ENCODE measurements around the gene CTSD.

The CTSD gene

DNA sequence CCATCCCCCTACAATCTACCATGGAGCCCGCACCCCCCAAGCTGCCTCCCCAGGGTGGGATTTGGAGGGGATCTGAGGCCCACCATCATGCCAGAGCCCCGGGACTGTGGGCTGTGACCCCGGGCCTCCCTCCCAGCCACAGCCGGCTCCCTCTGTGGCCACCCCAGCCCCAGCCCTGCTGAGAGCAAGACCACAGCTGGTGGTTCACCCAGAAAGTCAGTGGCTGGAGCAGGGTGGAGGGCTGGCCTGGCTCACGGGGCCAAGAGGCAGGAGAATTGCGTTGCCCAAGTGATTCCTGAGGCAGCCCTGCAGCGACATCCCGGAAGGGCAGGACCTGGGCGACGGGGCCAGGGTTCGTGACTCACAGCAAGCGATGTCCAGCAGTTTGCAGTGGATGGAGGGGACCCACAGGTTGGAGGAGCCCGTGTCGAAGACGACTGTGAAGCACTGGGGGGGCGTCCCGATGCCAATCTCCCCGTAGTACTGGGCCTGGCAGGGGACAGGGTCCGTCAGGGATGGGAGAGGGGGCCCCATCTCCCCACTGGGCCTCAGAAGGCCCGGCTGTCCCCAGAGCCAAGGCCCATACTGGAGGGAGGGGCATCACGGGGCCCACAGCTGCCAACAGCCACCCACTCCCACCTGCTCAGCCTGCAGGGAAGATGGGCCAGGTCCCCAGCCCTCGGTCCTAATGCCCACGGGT, 4.4 kb downstream of the CTSD start:
- CTCF ChIA-PET, result no interaction called here
- Mint-ChIP-seq H3K27me3 (no peaks in the 10 kb centered on the region), H3K4me3 (peak overlapping the region; percentile 69), H3K27ac (peak overlapping the region; percentile 92), H3K36me3 (peaks cover 44% of the 10 kb centered on the region), H3K9me3 (no peaks in the 10 kb centered on the region), H3K4me1 (peaks cover 73% of the 10 kb centered on the region)
- no peak for DNase-seq

DNA sequence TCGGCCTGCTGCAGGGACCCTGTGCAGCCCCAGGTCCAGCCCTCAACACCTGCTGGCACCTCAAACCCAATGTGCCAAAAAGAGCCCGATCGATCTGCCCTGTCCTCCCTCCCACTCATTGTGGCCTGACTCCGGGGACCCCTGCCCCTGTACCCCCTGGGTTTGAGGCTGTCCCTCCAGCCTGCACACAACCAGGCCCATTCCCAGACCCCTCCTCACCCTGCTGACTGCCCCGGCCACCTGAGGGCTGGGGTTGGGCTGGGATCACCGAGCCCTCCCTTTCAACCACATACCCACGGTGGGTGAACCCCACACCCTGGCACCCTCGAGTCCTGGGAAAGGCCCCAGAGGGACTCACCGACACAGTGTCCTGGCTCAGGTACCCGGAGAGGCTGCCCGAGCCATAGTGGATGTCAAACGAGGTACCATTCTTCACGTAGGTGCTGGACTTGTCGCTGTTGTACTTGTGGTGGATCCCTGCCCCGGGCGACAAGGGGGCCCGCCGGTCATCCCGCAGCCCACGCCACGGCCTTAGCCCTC, 5.0 kb downstream of the CTSD start:
- CTCF ChIA-PET, result interaction anchor here (1.2 to 1.7 kb wide), 2 partner anchors 11 to 74 kb away, joined by 4 to 5 read pairs; no protein-coding TSS in a partner anchor
- peaks cover 46% of the 10 kb centered on the region for H3K36me3 Mint-ChIP-seq
- no peak for DNase-seq
- peaks cover 73% of the 10 kb centered on the region for H3K4me1 Mint-ChIP-seq
- H3K27ac Mint-ChIP-seq, result peak overlapping the region; percentile 92
- no peaks in the 10 kb centered on the region for H3K27me3 Mint-ChIP-seq
- no peaks in the 10 kb centered on the region for H3K9me3 Mint-ChIP-seq
- H3K4me3 Mint-ChIP-seq, result peak overlapping the region; percentile 69

DNA sequence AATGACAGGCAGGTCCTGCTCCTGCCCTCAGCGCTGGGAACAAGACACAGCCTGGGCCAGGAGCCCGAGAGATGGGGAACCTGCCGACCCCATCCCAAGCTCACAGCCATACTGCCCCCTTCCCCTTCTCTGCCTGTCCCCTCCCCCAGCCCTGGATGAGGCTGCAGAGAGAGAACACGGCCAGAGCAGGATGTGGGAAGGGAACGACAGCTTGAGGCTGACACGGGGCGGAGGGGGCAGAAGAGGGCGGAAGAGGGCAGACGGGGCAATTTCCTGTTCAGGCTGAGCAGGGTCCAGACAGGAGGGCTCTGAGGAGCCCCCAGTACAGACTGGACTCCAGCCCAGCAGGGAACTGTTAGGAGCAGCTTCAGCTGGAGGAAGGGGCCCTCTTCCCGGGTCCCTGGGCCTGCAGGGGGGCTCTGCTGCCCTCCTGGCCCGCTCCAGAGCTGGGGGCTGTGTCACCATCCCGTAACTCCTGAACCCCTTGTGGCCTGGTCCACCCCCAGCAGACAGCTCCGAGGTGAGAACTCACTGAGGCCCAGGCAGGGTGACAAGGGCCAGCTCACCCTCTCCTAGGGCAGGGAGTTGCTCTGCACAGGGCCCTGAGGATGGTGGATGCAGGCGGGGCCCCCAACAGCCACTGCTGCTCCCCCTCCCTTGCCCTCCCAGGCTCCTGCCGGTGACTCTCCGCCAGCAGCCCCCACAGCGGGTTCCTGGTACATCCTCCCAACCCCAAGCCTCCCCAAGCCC, 5.7 kb downstream of the CTSD start:
- CTCF ChIA-PET, result interaction anchor here (1.0 to 1.7 kb wide), 5 partner anchors 11 to 74 kb away, joined by 3 to 5 read pairs (median 4); no protein-coding TSS in a partner anchor
- peak; percentile 80 for DNase-seq
- peaks cover 50% of the 10 kb centered on the region for H3K36me3 Mint-ChIP-seq
- no peaks in the 10 kb centered on the region for H3K9me3 Mint-ChIP-seq
- peak overlapping the region; percentile 69 for H3K4me3 Mint-ChIP-seq
- H3K27ac Mint-ChIP-seq, result peak overlapping the region; percentile 92
- H3K27me3 Mint-ChIP-seq, result no peaks in the 10 kb centered on the region
- H3K4me1 Mint-ChIP-seq, result peaks cover 77% of the 10 kb centered on the region

DNA sequence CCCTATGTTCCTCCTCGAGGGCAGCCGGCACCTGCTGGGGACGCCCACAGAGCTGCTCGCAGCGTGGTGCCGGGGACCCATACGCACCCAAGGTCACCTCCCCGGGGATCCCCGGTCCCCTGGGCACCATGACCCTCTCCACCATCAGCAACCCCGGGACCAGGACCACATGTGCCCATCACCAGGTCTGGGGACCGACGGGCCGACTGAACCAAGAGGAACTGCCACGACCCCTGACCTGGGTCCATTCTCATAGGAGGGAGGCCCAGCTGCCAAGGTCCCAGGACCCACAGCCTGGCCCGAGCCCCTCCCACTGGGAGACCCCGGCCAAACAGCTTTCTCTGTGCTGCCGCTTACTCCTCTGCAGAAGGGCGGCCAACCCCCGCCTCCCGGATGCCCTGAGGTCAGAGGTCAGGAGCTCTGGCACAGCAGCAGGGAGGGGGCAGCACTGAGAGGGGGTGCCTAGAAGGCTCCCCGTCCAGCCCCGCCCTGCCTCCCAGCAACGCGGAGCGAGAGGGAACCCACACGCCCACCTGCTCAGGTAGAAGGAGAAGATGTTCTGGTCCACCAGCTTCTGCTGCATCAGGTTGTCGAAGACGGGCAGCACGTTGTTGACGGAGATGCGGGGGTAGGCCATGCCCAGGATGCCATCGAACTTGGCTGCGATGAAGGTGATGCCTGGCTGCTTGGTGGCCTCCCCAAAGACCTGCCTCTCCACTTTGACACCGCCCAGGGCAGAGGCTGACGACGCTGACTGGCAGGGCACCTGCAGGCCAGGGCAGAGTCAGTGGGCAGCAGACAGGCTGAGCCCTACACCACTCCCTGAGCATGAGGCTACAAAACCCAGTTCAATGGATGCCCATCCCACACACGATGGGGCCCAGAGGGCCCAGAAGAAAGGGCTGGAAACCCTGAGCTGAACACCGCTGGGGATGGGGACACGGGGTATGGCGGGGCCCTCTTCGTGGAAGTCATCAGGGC, 6.6 kb downstream of the CTSD start:
- Mint-ChIP-seq H3K9me3 (no peaks in the 10 kb centered on the region), H3K4me3 (peak overlapping the region; percentile 69), H3K27ac (peak overlapping the region; percentile 92), H3K4me1 (peaks cover 70% of the 10 kb centered on the region), H3K27me3 (no peaks in the 10 kb centered on the region), H3K36me3 (peaks cover 49% of the 10 kb centered on the region)
- DNase-seq, result no peak
- CTCF ChIA-PET, result interaction anchor here (1.0 to 1.7 kb wide), 5 partner anchors 10 to 75 kb away, joined by 3 to 5 read pairs (median 4); no protein-coding TSS in a partner anchor

DNA sequence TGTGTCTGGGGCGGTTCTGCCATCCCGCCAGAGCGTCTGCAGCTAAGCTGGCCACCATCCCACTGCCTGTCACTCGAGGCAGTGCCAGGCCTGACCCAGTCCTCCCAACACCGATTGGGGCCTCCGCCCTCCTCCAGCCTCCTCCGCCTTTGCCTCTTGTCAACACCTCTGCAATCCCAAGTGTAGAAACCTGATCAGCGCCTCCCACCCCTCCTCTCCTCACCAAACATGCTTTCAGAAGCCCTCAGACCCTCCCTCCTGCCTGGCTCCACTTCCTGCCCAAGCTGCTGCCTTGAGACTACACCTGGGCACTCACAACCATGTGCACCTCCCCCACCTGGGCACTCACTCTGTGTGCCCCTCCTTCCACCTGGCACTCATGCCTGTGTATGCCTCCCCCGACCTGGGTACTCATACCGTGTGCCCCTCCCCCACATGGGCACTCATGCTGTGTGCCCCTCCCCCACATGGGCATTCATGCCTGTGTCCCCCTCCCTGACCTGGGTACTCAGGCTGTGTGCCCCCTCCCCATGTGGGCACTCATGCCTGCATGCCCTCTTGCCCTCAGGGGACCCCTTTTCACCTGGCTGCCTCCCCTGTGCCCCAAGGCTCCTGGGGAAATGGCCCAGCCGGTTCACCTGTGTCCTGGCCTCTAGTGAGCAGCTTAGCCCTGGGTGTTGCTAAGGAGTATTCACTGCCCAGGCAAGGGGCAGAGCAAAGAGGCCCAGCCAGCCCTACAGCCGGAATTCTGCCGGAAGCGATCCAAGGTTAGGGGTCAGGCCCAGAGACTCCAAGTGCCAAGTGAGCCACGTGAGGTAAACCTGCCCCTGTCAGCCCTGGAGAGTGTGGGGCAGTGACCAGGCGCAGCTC, 7.8 kb downstream of the CTSD start:
- CTCF ChIA-PET, result no interaction called here
- Mint-ChIP-seq H3K9me3 (no peaks in the 10 kb centered on the region), H3K27me3 (peaks cover 7% of the 10 kb centered on the region), H3K4me1 (peaks cover 63% of the 10 kb centered on the region), H3K4me3 (peak overlapping the region; percentile 62), H3K27ac (peak overlapping the region; percentile 90), H3K36me3 (peaks cover 44% of the 10 kb centered on the region)
- DNase-seq, result peak; percentile 62

DNA sequence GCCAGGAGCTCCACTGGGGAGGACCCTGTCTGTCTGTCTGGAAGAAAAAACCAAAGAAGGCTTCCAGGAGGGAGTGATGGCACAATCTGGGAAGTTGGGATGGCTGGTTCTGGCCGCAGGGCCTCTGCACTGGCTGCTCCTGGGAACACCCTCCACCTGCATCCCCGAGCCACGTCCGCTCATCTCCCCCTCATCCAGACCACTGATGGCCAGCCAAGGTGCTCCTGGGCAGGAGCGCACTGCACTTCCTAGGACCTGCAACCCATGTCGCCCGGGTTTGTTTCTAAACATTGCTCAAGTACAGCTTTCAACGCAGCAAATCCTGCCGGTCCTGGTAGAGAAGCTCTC, 8.4 kb downstream of the CTSD start:
- no peak for DNase-seq
- Mint-ChIP-seq H3K27me3 (peaks cover 13% of the 10 kb centered on the region), H3K36me3 (peaks cover 44% of the 10 kb centered on the region), H3K4me3 (peak overlapping the region; percentile 62), H3K27ac (peak overlapping the region; percentile 90), H3K9me3 (no peaks in the 10 kb centered on the region), H3K4me1 (peaks cover 64% of the 10 kb centered on the region)
- CTCF ChIA-PET, result no interaction called here

DNA sequence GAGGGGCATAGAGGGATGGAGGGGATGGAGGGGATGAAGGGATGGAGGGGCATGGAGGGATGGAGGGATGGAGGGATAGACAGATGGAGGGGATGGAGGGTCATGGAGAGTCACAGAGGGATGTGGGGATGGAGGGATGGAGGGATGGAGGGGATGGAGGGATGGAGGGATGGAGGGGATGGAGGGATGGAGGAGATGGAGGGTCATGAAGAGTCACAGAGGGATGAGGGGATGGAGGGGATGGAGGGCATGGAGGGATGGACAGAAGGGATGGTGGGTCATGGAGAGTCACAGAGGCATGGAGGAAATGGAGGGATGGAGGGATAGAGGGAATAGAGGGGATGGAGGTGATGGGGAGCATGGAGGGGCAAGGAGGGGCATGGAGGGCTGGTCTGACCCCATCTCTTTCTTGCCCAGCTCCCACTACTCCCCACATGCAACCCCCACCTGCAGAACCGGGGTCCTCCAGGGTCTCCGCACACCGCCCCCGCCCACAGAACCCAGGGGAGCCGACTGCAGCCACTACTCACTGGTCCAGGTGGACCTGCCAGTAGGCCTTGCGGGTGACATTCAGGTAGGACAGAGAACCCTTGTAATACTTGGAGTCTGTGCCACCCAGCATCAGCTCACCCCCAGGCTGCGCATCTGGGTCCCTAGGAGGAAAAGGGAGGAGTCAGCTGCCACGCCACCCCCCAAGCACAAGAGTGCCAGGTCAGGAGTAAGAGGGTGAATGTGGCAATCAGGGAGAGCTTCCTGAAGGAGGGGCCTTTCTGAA, 9.2 kb downstream of the CTSD start:
- Mint-ChIP-seq H3K27me3 (peaks cover 21% of the 10 kb centered on the region), H3K36me3 (peaks cover 44% of the 10 kb centered on the region), H3K27ac (no peak overlapping the region), H3K4me1 (peaks cover 66% of the 10 kb centered on the region), H3K4me3 (peak overlapping the region; percentile 34), H3K9me3 (no peaks in the 10 kb centered on the region)
- DNase-seq, result no peak
- CTCF ChIA-PET, result no interaction called here

DNA sequence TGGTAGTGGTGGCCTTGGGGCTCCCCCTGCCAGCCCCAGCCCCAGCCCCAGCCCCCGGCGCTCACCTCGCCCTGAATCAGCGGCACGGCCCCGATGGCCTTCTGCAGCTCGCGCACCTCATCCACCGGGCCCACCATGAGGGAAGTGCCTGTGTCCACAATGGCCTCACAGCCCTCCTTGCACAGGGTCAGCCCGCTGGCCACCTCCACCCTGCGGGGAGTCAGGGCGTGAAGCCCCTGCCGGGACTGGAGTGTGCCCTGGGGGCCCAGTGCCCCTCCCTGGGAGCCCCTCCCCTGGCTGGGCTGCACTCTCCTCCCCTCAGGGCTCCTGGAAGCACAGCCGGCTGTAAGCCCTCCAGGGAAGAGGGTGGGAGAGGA, 9.8 kb downstream of the CTSD start:
- Mint-ChIP-seq H3K4me3 (no peak overlapping the region), H3K4me1 (peaks cover 61% of the 10 kb centered on the region), H3K27ac (no peak overlapping the region), H3K27me3 (peaks cover 27% of the 10 kb centered on the region), H3K36me3 (peaks cover 41% of the 10 kb centered on the region), H3K9me3 (no peaks in the 10 kb centered on the region)
- DNase-seq, result no peak
- CTCF ChIA-PET, result no interaction called here

DNA sequence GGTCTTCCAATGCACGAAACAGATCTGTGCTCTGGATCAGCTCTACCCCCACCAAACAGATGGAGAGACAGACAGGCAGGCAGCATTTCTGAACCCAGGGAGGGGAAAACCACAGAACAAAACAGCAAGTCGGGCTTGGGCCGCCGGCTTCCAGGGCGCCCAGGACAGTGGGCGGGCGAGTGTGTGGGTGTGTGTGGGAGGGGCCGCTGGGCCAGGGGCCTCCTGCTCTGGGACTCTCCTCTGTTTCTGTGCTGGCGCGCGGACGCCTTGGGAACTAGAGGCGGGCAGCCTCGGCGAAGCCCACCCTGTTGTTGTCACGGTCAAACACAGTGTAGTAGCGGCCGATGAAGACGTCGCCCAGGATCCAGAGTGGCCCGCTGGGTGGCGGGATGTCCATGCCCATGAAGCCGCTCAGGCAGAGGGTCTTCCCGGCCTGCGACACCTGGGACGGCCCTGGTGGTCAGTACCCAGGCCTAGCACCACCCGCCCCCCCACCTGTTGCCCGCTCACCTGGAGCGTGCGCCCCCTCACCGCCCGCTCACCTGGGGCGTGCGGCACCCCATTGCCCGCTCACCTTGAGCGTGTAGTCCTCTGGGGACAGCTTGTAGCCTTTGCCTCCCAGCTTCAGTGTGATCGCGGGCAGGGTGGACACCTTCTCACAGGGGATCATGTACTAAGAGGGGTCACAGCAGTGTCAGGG, 10.3 kb downstream of the CTSD start:
- no peak for DNase-seq
- Mint-ChIP-seq H3K27me3 (peaks cover 32% of the 10 kb centered on the region), H3K9me3 (no peaks in the 10 kb centered on the region), H3K4me3 (no peak overlapping the region), H3K36me3 (peaks cover 41% of the 10 kb centered on the region), H3K27ac (no peak overlapping the region), H3K4me1 (peaks cover 55% of the 10 kb centered on the region)
- CTCF ChIA-PET, result no interaction called here

DNA sequence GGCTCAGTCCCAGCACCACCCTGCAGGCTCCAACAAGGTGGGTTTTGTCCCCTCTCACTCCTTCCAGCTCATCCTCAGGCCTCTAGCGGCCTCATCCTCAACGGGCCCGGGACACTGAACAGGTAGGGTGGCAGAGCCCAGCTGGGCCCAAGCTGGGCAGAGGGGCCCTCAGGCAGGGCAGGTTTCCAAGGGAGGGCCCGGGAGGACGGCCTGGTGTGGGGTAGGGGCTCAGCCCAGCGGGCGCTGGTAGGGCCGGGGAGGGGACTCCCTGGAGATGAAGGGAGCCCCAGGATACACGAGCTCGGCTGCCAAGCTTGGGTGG, 10.9 kb downstream of the CTSD start:
- Mint-ChIP-seq H3K9me3 (no peaks in the 10 kb centered on the region), H3K4me1 (peaks cover 52% of the 10 kb centered on the region), H3K27ac (no peak overlapping the region), H3K4me3 (no peak overlapping the region), H3K36me3 (peaks cover 40% of the 10 kb centered on the region), H3K27me3 (peaks cover 37% of the 10 kb centered on the region)
- DNase-seq, result no peak
- CTCF ChIA-PET, result no interaction called here

DNA sequence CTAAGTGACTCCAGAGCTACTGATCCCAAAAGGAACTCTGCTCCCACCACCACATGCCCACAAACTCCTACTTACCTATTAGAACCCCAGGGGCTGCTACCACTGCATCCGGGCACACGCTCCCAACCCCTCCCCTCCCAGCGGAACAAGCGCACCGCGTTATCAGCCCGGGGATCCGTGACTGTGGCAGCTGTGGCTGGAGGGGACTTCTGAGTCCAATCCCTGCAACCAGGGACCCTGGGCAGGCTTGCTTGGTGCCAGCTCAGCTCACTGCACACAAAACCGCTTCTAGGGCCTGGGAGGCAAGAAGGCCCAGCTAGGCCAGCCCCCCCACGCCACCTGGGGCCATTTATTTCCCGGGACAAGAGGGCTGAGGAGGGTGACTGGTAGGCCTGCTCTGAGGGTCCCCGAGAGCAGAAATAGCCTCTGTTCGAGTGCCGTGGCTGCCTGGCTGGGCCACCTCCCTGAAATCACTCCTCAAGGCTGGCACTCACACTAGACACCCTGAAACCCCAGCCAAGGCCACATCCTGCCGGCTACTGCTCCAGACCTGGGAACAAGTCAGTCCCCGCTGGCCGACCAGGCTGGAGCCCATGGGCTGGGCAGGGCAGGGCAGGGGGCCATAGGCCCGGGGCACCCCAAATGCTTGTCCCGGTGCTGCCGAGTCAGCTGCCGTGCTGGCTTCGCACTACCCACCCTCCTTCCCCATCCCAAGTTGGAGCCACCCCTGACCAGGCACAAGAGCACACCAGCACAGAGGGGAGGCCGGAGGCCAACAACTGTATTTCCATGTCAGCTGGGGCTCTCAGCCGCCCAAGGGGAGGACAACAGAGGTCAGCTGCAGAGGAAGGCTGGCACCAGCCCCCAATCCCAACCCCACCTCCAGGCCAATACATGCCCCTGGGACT, 11.5 kb downstream of the CTSD start:
- Mint-ChIP-seq H3K36me3 (peaks cover 36% of the 10 kb centered on the region), H3K27ac (no peak overlapping the region), H3K9me3 (no peaks in the 10 kb centered on the region), H3K4me1 (peaks cover 46% of the 10 kb centered on the region), H3K4me3 (no peak overlapping the region), H3K27me3 (peaks cover 44% of the 10 kb centered on the region)
- DNase-seq, result no peak
- CTCF ChIA-PET, result interaction anchor here (0.6 kb wide), 1 partner anchor 71 kb away, joined by 3 read pairs; no protein-coding TSS in a partner anchor
